ENCODE results near the gene AP1B1.

- TF ChIP-seq SUZ12 (IDR thresholded peaks at IDR 0.05; ENCODE audit: extremely low read depth, insufficient read depth, insufficient read length) = no peak
- no peak for TF ChIP-seq YY1 (IDR thresholded peaks at IDR 0.05; ENCODE audit: insufficient read depth, insufficient read length)
- TF ChIP-seq ZNF274 (IDR thresholded peaks at IDR 0.05; ENCODE audit: low read depth, low read length) = no peak
Observed at GRCh38 chr22:29397791-29398190, 9.4 kb upstream of the AP1B1 start.

Data from NT2/D1 (cell line).